HG03159 (cell line): Measurements from ENCODE around the gene ZNF423.
"Not testable (repeated sequence)": the region's sequence is repeated elsewhere in the genome, so short reads cannot be mapped to it uniquely, and the experiment has no call there.

ENCODE experiments used
- ATAC-seq: cut with Tn5 transposase; IDR thresholded peaks from one replicate; pipeline ENCODE4 v1.9.1; 2021; ENCODE audit warnings: mild to moderate bottlenecking, moderate library complexity; ENCODE audit not compliant: unreplicated experiment

ZNF423 gene

GRCh38 chr16:49700251-49701064 is 155.5 kb downstream of the ZNF423 start:
- ATAC-seq, result no peak

GRCh38 chr16:49699841-49700175 is 156.1 kb downstream of the ZNF423 start:
- no peak for ATAC-seq

GRCh38 chr16:49698931-49699840 is 156.7 kb downstream of the ZNF423 start:
- ATAC-seq, result no peak

- ATAC-seq, result no peak
These were observed 157.5 kb downstream of the ZNF423 start for GRCh38 chr16:49698453-49698815.

GRCh38 chr16:49697631-49698452 is 158.1 kb downstream of the ZNF423 start:
- ATAC-seq, result no peak

GRCh38 chr16:49696414-49697101 is 159.4 kb downstream of the ZNF423 start:
- no peak for ATAC-seq

- no peak for ATAC-seq
These were observed 160.0 kb downstream of the ZNF423 start for GRCh38 chr16:49695782-49696413.

- ATAC-seq, result no peak
These were observed 162.5 kb downstream of the ZNF423 start for GRCh38 chr16:49693445-49693844.

- ATAC-seq, result no peak
These were observed 165.1 kb downstream of the ZNF423 start for GRCh38 chr16:49690778-49691177.

GRCh38 chr16:49688036-49688697 is 167.7 kb downstream of the ZNF423 start:
- no peak for ATAC-seq

GRCh38 chr16:49687476-49688002 is 168.4 kb downstream of the ZNF423 start:
- no peak for ATAC-seq

GRCh38 chr16:49684696-49685095 is 171.2 kb downstream of the ZNF423 start:
- ATAC-seq, result no peak

- no peak for ATAC-seq
These were observed 173.2 kb downstream of the ZNF423 start for GRCh38 chr16:49682577-49683165.

GRCh38 chr16:49681217-49681883 is 174.6 kb downstream of the ZNF423 start:
- ATAC-seq, result no peak

GRCh38 chr16:49679095-49679494 is 176.8 kb downstream of the ZNF423 start:
- ATAC-seq, result no peak

GRCh38 chr16:49677661-49678060 is 178.3 kb downstream of the ZNF423 start:
- ATAC-seq, result not testable (repeated sequence)

- ATAC-seq, result no peak
These were observed 180.5 kb downstream of the ZNF423 start for GRCh38 chr16:49675413-49675812.

- ATAC-seq, result no peak
These were observed 180.9 kb downstream of the ZNF423 start for GRCh38 chr16:49674990-49675389.
